NT2/D1 (cell line): ENCODE measurements around the gene RNASE13.

Experiments
- DNase-seq: peaks from one replicate; pipeline ENCODE4 v3.0.0-alpha.2; 2011; ENCODE audit warnings: low read depth, low spot score
- H3K27me3 ChIP-seq: 2 replicates; pipeline ENCODE4 v1.6.0; 2011; ENCODE audit warnings: mild to moderate bottlenecking; ENCODE audit not compliant: insufficient read length, insufficient read depth
- H3K36me3 ChIP-seq: 2 replicates; pipeline ENCODE4 v1.6.1; 2011; ENCODE audit warnings: mild to moderate bottlenecking, low read length, mixed read lengths; ENCODE audit not compliant: insufficient read depth, insufficient read length
- H3K4me1 ChIP-seq: 2 replicates; pipeline ENCODE4 v1.5.1; 2011; ENCODE audit not compliant: insufficient read depth, insufficient read length
- H3K4me3 ChIP-seq: 2 replicates; pipeline ENCODE4 v1.5.1; 2011; ENCODE audit warnings: low read depth; ENCODE audit not compliant: insufficient read length
- H3K9ac ChIP-seq: 2 replicates; pipeline ENCODE4 v1.6.0; 2011; ENCODE audit warnings: low read depth; ENCODE audit not compliant: insufficient read length
- H3K9me3 ChIP-seq: 2 replicates; pipeline ENCODE4 v1.5.1; 2011; ENCODE audit warnings: mild to moderate bottlenecking, low read length; ENCODE audit not compliant: insufficient read depth
- SUZ12 ChIP-seq: IDR thresholded peaks from 2 replicates; pipeline ENCODE4 v1.6.1; 2011; ENCODE audit not compliant: insufficient read length, insufficient read depth; ENCODE audit errors: extremely low read depth
- YY1 ChIP-seq: IDR thresholded peaks from 2 replicates; pipeline ENCODE4 v1.6.1; 2011; ENCODE audit not compliant: insufficient read length, insufficient read depth
- ZNF274 ChIP-seq: IDR thresholded peaks from 2 replicates; pipeline ENCODE4 v1.6.1; 2011; ENCODE audit warnings: mild to moderate bottlenecking, low read depth, low read length

RNASE13 gene

GRCh38 chr14:21061347-21061668 is 26.7 kb upstream of the RNASE13 start:
- no peaks in the 10 kb centered on the region for H3K4me1 ChIP-seq
- TF ChIP-seq ZNF274 (no peak), SUZ12 (no peak), YY1 (no peak)
- no peaks in the 10 kb centered on the region for H3K36me3 ChIP-seq
- no peak overlapping the region for H3K9ac ChIP-seq
- H3K9me3 ChIP-seq: no peaks in the 10 kb centered on the region
- no peak for DNase-seq
- H3K27me3 ChIP-seq: no peaks in the 10 kb centered on the region
- H3K4me3 ChIP-seq: no peak overlapping the region

GRCh38 chr14:21060614-21061346 is 26.2 kb upstream of the RNASE13 start:
- Histone ChIP-seq H3K4me3 (no peak overlapping the region), H3K9ac (no peak overlapping the region), H3K4me1 (no peaks in the 10 kb centered on the region), H3K36me3 (no peaks in the 10 kb centered on the region), H3K27me3 (no peaks in the 10 kb centered on the region), H3K9me3 (no peaks in the 10 kb centered on the region)
- TF ChIP-seq SUZ12 (no peak), YY1 (no peak), ZNF274 (no peak)
- DNase-seq: no peak

DNA sequence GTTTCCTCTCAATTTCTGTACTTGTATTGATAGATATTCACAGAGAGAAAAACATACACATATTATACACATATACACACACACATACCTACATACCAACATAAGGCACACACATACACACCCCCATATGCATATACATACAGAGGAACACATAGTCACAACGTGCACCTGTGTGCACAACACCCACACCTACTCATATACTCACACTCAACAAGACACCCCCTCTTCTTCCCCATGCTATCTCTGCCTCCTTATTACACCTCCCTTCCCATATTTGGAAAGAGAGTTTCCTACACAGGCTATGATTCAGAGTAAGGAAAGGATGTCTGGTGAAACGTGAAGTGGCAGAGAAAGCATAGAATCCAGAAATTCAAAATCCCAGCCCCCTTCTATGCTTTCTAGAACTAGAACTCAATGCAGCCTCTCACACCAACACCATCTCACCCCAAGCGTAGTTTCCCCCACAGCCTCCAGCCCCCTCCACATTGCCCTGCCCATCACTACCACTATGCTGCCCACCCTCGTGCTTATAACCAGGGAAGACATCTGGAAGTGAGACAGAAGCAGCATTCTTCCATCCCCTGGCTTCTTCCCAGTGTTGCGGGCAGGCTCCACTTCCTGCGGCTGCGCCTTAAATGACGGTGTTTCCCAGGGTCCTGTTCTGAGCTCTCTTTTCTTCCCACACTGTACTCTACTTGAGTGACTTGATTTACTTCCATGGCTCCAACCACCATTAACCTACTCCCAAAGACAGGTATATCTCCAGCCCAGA is 25.4 kb upstream of the RNASE13 start:
- H3K36me3 ChIP-seq: no peaks in the 10 kb centered on the region
- TF ChIP-seq SUZ12 (no peak), YY1 (no peak), ZNF274 (no peak)
- H3K27me3 ChIP-seq: no peaks in the 10 kb centered on the region
- no peak overlapping the region for H3K9ac ChIP-seq
- no peaks in the 10 kb centered on the region for H3K9me3 ChIP-seq
- H3K4me1 ChIP-seq: no peaks in the 10 kb centered on the region
- DNase-seq: no peak
- H3K4me3 ChIP-seq: no peak overlapping the region

GRCh38 chr14:21058903-21059302 is 24.3 kb upstream of the RNASE13 start:
- no peak overlapping the region for H3K4me3 ChIP-seq
- no peaks in the 10 kb centered on the region for H3K9me3 ChIP-seq
- no peaks in the 10 kb centered on the region for H3K36me3 ChIP-seq
- H3K4me1 ChIP-seq: no peaks in the 10 kb centered on the region
- TF ChIP-seq YY1 (no peak), SUZ12 (no peak), ZNF274 (no peak)
- no peaks in the 10 kb centered on the region for H3K27me3 ChIP-seq
- no peak overlapping the region for H3K9ac ChIP-seq
- DNase-seq: no peak

DNA sequence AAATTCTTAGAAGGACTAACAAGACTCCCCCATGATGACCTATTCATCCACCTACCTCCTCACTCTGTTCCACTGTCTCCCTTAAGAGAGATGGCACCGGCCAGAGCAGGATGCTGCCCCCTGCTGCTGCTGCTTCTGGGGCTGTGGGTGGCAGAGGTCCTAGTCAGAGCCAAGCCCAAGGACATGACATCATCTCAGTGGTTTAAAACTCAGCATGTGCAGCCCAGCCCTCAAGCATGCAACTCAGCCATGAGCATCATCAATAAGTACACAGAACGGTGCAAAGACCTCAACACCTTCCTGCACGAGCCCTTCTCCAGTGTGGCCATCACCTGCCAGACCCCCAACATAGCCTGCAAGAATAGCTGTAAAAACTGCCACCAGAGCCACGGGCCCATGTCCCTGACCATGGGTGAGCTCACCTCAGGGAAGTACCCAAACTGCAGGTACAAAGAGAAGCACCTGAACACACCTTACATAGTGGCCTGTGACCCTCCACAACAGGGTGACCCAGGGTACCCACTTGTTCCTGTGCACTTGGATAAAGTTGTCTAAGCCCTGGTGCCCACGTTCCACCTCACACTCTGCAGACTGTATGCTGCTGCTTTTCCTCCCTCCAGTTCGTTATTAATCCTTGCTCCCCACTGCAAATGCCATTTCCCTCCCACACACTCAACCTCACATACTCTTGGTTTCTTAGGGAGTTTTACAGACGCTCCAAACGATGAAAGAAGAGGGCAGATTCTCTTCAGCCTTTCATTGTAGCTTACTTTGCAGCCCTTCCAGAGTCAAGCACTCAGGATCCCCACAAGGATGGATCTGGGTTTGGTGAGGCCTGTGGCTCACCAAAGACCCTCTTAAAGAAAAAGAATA is 23.4 kb upstream of the RNASE13 start, which contains the start of gene RNASE8:
Gene RNASE8, plus strand, starts transcription at position 20 of the 873 bp plus-strand sequence. Its CDS starts 71 bp downstream, at position 91.
- Histone ChIP-seq H3K36me3 (no peaks in the 10 kb centered on the region), H3K27me3 (no peaks in the 10 kb centered on the region), H3K9me3 (no peaks in the 10 kb centered on the region), H3K9ac (no peak within 1 kb of the TSS), H3K4me1 (no peaks in the 10 kb centered on the region), H3K4me3 (no peak within 1 kb of the TSS)
- TF ChIP-seq YY1 (no peak), SUZ12 (no peak), ZNF274 (no peak)
- no peak for DNase-seq

- Histone ChIP-seq H3K9me3 (no peaks in the 10 kb centered on the region), H3K4me1 (no peaks in the 10 kb centered on the region), H3K4me3 (no peak overlapping the region), H3K9ac (no peak overlapping the region), H3K27me3 (no peaks in the 10 kb centered on the region), H3K36me3 (no peaks in the 10 kb centered on the region)
- TF ChIP-seq YY1: no peak
- TF ChIP-seq SUZ12: no peak
- TF ChIP-seq ZNF274: no peak
- DNase-seq: no peak
These were observed 22.0 kb upstream of the RNASE13 start for GRCh38 chr14:21056520-21057163.
